ENCODE results near the gene CACNA1E. TPM values are rescaled to one million over a fixed set of nuclear protein-coding genes. Genes with fewer than 3 reads are reported as not detected.

Gene CACNA1E
- total RNA-seq, 1 donor from 2014 or later = 77.4 TPM

DNA sequence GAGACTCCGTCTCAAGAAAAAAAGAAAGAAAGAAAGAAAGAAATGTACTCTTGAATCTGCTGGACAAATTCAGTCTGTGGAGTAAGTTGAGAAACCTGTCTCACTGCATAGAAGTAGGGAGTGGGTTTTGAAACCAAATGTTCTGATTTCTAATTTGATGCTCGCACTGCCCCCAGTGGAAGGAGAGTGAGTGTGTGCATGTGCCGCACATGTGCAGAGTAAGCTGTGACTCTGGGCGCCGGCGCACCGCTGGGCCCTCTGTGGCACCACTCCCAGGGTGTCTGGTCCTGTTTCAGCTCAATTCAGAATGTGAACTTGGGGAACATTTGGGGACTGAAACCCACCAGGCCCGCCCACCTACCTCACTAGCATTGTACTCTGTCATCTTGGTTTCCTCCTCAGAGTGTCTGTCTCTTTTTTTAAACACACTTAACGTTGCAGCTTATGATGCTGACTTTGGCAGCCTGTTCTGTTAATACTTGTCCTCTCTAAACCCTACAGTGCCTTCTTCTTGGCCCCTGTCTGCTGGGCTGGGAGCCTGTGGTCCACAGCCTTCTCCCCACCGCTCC is 104.6 kb downstream of the CACNA1E start:
- no peak for DNase-seq

GRCh38 chr1:181588631-181589030 is 105.3 kb downstream of the CACNA1E start:
- no peak for DNase-seq

DNA sequence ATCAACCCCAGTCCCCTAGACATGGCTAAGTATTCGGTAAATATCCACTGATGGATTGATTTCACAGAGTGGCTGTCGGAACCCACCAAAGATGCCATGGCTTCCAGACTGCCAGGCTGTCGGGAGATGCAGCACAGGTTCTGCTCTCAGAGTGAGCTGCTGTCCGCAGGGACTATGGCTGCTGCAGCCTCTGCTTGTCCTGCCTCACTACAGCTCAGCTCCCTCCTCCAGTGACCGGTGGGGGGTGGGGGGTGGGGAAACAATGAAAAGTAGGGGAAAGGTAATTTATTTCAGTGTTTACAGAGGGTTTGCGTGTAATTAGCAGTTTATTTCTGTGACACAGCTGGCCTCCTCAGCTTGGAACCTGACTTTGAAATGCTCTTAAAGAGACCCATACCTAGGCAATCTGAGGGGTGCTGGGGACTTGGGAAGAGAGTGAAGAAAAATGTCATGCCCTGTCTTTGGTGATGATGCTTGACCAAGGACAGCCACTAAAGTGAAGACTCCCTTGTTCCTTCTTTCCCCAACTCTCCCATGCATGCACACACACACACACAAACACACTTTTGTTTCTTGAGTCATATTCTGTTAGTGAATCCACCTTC is 109.0 kb downstream of the CACNA1E start:
- no peak for DNase-seq

- no peak for DNase-seq
Measured at GRCh38 chr1:181593042-181593441, 109.7 kb downstream of the CACNA1E start.

- no peak for DNase-seq
Measured at GRCh38 chr1:181594553-181594952, 111.2 kb downstream of the CACNA1E start.

- peak; percentile 14 for DNase-seq
Measured at GRCh38 chr1:181595234-181595633, 111.9 kb downstream of the CACNA1E start.

GRCh38 chr1:181601186-181601950 is 118.1 kb downstream of the CACNA1E start:
- no peak for DNase-seq

- no peak for DNase-seq
Measured at GRCh38 chr1:181603735-181604410, 120.6 kb downstream of the CACNA1E start.

- no peak for DNase-seq
Measured at GRCh38 chr1:181604482-181605249, 121.3 kb downstream of the CACNA1E start.

GRCh38 chr1:181607524-181607923 is 124.2 kb downstream of the CACNA1E start:
- no peak for DNase-seq

GRCh38 chr1:181608386-181608785 is 125.1 kb downstream of the CACNA1E start:
- DNase-seq = no peak

- no peak for DNase-seq
Measured at GRCh38 chr1:181608948-181609347, 125.6 kb downstream of the CACNA1E start.

- DNase-seq = no peak
Measured at GRCh38 chr1:181612100-181612499, 128.8 kb downstream of the CACNA1E start.

GRCh38 chr1:181618559-181618958 is 135.2 kb downstream of the CACNA1E start:
- no peak for DNase-seq

GRCh38 chr1:181620183-181620582 is 136.9 kb downstream of the CACNA1E start:
- DNase-seq = no peak

DNA sequence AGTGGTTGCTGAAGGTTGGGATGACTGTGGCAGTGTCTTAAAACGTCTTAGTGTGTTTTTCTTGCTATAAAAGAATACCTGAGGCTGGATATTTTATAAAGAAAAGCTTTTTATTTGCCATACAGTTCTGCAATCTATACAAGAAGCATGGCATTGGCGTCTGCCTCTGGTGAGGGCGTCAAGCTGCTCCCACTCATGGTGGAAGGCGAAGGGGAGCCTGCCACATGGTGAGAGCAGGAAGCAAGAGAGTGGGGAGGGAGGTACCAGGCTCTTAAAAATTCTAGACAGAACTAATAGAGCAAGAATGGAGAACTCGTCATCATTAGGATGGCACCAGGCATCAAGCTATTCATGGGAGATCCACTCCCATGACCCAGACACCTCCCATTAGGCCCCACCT is 140.5 kb downstream of the CACNA1E start:
- no peak for DNase-seq

- DNase-seq = no peak
Measured at GRCh38 chr1:181626279-181626938, 143.1 kb downstream of the CACNA1E start.

DNA sequence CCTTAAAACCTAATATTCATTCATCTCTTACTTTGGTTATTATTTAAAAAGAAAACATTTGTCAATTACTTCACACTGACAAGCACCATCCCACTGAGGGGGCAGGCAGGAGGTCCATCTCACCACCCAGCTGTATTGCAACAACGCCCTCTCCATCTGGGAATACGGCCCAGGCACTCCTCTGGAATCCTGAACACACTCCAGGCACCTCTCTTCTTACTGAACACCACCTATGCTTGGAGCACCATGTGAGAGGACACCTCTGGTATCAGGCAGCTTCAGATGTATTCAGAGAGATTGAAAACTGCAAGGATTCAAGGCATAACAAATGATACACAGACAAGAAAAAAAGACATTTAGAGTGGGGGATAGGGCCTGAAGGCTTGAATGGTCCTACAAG is 147.1 kb downstream of the CACNA1E start:
- DNase-seq = no peak

DNA sequence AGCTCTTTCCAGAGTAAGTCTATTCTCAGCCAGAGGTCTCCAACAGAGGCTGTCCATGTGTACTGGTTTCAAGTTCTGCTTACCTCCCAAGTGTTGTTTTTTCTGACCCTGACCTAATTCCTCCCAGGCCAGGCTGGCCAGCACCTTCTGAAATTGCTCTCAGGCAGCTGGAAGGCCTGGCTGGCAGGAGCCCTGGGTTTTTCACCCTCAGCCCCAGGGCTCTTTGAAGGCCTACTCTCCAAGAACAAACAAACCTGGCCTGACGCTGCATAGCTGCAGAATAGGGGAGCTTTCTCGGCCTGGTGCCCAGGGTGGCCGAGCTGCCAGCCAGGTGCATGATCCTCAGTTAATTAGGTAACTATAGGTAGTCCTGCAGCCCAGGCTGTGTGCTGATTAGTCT is 147.5 kb downstream of the CACNA1E start:
- no peak for DNase-seq

DNA sequence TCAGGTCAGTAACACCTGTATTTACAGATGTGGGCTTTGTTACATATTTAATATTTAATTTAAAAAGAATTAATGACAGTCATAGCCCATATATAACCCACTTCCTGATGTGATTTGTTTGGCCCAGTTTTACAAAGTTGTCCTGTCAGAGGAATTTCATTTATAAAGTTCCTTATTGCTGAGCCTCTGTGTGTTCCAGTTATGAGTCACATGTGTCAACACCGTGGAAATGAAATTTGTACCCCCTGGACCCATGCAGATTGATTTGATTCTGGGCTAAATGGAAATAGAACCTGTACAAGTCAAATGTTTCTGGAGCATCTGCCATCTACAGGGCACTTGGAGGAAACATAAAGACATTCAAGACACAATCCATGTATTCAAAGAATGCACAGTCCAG is 149.2 kb downstream of the CACNA1E start:
- DNase-seq = no peak

GRCh38 chr1:181632960-181633359 is 149.6 kb downstream of the CACNA1E start:
- no peak for DNase-seq

DNA sequence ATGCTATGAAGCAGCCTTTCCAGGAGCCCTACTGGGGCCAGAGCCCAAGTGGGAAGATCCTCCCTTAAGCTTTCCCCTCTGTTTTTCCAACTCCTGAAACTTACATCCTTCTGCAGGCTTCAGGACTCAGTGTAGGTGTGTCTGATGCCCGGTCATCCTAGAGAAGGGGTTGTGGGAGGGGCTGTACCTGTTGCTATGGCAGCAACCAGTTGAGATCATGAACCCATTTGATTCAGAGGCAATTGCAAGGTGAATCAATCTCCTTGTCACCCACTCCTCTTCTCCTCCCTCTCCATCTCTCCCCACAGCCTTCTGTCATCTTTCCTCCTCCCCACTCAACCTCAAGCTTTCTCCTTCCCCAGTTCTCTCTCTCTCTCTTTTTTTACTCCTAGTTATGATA is 151.8 kb downstream of the CACNA1E start:
- DNase-seq = no peak

Data from occipital lobe (tissue), 2 donors.